DMS53 treated with DMSO at 0.1 percent for 48 hours (cell line): ENCODE results near the gene RSPH9.
"Not testable (repeated sequence)": the region's sequence is repeated elsewhere in the genome, so short reads cannot be mapped to it uniquely, and the experiment has no call there.

Experiments used
- DNase-seq: peaks from one replicate; lab custom pipeline; 2025; ENCODE audit not compliant: unreplicated experiment; lab: John Stamatoyannopoulos, UW

RSPH9 gene

GRCh38 chr6:43628393-43629103, 16.3 kb upstream of the RSPH9 start:
- DNase-seq = peak; percentile 38

- DNase-seq = peak; percentile 98
Measured at GRCh38 chr6:43629104-43629504, 15.7 kb upstream of the RSPH9 start, which contains the start of gene GTPBP2. Gene GTPBP2 (minus strand): TSS chr6:43629264. CDS start chr6:43629162, 102 bp downstream.

DNA sequence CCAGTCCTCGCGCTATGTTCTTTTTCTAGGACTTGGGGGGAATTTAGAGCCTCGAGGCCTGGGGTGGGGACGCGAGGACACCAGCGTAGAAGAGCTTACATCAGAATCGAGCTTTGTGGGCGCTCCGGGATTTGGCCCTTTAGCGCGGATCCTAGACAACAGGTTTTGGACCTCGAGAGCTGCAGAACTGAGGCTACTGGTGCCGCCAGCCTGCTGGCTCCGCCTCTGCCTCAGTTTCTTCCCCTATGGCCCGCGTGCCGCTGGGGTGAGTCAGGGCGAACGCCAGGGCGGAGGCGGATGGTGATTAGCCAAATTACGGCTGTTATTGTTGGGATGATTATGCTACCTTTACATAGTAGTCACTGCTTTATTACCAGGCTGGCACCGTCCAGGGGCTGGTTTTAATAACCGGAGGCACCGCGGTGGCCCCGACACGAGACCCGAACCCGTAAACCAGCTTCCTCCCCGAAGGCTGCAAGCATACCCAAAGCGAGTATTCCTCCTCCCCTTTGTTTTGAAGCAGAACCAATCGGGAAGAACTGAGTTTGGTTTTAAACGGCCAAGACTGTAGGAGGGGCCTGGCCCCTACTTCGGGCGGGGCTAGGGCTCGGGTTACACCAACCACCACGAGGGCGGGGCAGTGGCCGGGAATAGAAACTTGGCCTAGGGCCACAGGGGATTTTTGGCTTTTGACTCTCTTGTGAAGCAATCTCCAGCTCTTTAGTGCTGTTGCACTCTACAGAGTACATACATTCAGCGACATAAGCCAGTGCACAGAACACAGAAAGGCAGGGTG, 15.1 kb upstream of the RSPH9 start:
- peak; percentile 94 for DNase-seq

DNA sequence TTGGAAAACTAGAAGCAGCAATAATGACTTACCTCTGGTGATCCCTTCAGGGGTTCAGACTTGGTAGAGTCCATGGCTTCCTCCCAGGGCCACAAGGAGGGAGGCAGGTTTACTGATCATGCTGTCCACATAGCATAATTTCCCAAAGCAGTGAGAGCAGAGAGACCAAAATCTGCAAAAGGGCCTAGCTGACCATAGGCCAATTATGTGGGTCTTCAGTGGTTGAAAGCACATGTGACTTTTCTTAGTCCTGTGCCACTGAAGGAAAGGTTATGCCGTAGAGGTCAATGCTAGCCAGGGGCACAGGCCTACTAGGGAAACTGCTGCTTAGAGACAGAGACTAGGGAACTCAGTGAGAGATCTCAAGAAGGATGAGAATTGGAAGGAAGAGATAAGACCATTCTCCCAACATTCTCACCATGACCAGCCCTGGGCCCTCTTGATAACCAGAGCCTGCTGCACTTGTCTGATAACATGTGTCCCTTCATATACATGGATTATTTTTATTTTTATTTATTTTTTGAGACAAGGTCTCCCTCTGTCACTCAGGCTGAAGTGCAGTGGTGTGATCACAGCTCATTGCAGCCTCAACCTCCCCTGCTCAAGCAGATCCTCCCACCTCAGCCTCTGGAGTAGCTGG, 13.7 kb upstream of the RSPH9 start:
- no peak for DNase-seq

DNA sequence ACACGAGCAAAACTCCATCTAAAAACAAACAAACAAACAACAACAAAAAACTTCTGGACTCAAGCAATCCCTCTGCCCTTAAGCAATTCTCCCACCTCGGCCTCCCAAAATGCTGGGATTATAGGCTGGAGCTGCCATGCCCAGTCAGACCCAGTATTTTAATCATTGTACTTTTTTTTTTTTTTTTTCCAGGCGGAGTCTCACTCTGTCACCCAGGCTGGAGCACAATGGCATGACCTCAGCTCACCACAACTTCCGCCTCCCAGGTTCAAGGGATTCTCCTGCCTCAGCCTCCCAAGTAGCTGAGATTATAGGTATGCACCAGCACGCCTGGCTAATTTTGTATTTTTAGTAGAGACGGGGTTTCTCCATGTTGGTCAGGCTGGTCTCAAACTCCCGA, 11.8 kb upstream of the RSPH9 start:
- DNase-seq = not testable (repeated sequence)

GRCh38 chr6:43634702-43635303, 10.0 kb upstream of the RSPH9 start:
- no peak for DNase-seq

DNA sequence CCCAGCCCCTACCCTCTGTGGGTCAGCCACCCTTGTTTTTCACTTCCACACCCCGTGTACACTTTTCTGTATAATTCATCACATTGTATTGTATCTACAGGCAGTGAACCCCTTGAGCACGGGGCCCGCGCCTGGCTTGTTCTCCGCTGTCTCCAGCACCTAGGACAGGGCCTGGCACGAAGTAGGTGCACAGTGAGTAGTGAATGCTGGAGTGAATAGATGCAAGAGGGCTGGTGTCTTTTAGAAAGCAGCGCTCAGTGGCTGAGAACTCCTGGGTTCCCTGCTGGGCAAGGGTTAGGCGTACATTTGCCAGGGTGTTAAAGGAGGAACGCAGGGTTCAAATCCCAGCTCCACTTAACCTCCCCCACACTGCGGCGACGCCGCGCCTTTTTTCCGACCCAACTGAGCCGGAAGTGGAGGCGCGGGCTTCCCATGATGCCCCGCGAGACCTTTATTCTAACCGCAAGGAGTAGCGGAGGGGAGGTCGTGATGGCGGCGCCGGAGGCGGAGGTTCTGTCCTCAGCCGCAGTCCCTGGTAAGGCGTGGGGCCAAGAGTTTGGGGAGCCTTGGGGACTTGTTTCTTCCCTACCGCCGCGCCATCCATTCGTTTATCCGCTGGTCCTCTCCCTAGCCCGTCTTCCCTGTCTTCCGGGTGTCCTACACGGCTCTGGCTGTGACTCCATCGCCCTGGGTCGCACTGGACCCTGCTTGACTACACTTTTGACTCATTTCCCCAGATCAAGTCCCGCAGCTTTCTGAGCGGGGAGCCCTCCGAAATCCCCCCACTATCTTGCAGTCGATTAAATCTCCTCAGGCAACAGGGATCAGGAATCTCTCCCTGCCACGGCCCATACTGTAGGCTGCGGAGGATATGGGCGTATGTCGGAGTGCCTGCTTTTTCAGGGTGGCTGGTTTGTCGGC, 9.2 kb upstream of the RSPH9 start, which contains the start of gene MAD2L1BP:
Gene MAD2L1BP (plus strand): TSS at position 454 of the 921 bp plus-strand sequence. CDS start 36 bp downstream, at position 490.
- peak; percentile 69 for DNase-seq

GRCh38 chr6:43636308-43636659, 8.6 kb upstream of the RSPH9 start:
- no peak for DNase-seq

DNA sequence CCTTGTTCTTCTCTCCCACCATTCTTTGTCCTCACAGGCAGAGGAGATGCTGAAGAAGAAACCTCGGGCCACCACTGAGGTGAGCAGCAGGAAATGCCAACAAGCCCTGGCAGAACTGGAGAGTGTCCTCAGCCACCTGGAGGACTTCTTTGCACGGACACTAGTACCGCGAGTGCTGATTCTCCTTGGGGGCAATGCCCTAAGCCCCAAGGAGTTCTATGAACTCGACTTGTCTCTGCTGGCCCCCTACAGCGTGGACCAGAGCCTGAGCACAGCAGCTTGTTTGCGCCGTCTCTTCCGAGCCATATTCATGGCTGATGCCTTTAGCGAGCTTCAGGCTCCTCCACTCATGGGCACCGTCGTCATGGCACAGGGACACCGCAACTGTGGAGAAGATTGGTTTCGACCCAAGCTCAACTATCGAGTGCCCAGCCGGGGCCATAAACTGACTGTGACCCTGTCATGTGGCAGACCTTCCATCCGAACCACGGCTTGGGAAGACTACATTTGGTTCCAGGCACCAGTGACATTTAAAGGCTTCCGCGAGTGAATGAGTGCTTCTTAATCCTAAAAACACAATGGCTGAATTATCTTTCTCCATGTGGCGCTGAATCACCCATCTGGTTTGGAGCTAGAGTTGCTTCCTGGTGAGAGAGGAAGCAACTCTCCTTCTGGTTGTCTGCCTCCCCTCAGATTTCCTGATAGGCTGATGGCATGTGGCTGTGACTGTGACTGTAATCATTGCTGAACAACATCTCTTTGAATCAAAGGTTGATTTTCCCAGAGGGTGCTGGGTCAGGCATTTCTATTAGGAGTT, 4.6 kb upstream of the RSPH9 start:
- no peak for DNase-seq

- DNase-seq = peak; percentile 51
Measured at GRCh38 chr6:43645613-43645964, 753 bp downstream of the RSPH9 start.

DNA sequence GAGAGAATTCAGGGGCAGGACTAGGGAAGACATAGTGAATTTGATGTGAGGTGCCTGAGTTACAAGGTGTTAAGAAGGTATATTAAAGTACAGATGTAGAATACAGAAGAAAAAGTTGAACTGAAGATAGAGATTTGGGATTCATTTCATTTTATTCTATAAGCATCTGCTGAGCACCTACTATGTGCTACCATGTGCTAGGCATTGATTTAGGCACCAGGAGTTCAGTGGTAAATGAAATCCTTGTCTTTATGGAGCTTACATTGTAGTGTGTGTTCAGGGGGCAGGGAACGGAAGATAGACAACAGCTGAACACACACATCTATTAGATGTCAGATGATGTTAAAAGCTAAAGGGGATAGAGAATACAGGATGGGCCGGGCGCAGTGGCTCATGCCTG, 2.8 kb downstream of the RSPH9 start:
- DNase-seq = no peak

DNA sequence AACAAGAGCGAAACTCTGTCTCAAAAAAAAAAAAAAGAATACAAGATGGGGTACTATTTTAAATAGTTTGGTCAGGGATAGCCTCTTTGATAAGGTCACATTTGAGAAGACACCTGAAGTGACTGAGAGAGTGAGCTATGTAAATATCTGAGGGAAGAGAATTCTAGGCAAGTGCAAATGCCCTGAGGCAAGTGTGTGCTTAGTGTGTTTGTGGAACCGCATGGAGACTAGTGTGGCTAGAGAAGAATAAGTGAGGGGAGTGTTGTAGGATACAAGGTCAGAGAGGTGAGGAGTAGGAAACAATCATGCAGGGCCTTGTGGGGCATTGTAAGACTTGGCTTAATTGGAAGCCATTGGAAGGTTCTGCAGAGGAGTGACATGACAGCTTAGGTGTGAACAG, 3.4 kb downstream of the RSPH9 start:
- DNase-seq = no peak

DNA sequence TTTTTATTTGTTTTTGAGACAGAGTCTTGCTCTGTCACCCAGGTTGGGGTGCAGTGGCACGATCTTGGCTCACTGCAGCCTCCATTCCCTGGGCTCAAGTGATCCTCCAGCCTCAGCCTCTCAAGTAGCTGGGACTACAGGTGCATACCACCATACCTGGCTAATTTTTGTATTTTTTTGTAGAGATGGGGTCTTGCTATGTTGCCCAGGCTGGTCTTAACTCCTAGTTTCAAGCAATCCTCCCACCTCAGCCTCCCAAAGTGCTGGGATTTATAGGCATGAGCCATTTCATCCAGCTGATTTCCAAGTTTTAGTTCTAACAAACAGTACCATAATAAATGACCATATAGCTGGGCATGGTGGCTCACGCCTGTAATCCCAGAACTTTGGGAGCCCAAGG, 8.0 kb downstream of the RSPH9 start:
- DNase-seq = not testable (repeated sequence)

GRCh38 chr6:43657221-43657802, 12.5 kb downstream of the RSPH9 start:
- DNase-seq = no peak

DNA sequence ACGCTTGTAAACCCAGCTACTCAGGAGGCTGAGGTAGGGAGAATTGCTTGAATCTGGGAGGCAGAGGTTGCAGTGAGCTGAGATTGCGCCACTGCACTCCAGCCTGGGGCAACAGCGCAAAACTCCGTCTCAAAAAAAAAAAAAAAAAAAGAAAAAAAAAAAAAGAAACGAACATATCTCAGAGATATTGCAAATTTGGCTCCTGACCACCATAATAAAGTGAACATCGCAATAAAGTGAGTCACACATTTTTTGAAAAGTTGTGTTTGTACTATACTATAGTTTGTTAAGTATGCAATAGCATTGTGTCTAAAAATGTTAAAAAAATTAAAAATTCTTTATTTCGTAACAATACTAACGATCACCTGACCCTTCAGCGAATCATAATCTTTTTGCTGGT, 13.3 kb downstream of the RSPH9 start:
- no peak for DNase-seq

DNA sequence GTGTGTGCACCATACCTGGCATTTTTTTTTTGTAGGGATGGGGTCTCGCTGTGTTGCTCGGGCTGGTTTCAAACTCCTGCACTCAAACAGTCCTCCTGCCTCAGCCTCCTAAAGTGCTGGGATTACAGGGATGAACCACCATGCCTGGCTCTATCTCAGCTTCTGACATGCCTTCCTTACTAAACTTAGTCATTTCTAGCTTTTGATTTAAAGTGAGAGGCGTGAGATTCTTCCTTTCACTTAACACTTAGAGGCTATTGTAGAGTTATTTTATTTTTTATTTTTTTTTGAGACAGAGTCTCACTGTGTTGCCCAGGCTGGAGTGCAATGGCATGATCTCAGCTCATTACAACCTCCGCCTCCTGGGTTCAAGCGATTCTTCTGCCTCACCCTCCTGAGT, 18.1 kb downstream of the RSPH9 start:
- not testable (repeated sequence) for DNase-seq

GRCh38 chr6:43665376-43665775, 20.5 kb downstream of the RSPH9 start:
- DNase-seq = no peak

- DNase-seq = no peak
Measured at GRCh38 chr6:43666196-43666920, 21.5 kb downstream of the RSPH9 start.
